GM19099 (cell line): Measurements from ENCODE around the gene ZNF518B.

Experiments used
- POLR2A ChIP-seq: IDR thresholded peaks from 3 replicates; pipeline ENCODE4 v1.6.1; 2011; ENCODE audit warnings: low read depth; ENCODE audit not compliant: insufficient read length; ENCODE audit errors: extremely low read depth

Gene ZNF518B

DNA sequence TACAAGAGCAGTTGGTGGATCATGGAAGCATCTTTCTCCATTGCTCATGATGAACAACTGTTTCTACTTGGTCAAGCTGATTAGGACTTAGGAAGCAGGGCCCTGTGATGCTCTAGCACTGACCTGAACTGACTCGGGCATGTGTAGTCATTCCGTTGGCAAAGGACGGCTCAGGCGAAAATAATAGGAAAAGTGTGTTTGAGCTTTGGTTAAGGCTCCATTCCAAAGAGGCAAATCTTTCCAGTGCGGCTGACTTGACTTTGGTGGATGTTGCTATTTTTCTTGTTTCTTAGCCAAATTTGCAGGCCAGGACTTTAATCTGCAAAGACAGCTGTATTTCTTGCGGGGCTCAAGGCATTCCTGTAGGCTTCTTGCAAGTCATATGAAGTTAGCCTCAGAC is 39.5 kb downstream of the ZNF518B start:
- no peak for TF ChIP-seq POLR2A

DNA sequence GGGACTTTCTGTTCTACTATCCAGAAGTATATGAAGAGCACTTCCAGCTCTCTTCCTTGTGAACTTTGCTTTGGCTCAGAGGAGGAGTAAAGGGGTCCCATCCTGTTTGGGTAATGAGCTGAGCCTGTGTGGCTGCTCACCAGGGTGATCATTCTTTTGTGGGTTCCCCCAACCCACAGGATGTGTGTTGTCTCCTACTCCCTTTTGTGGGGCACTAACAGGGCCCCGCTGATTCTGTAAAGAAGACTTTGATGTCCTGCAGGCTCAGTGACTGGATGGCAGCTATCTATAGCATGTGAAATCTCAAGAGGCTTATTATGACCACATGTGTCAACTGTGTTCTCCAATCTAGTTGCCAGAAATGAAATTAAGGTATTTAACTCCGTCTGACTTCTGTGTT is 40.8 kb downstream of the ZNF518B start:
- no peak for TF ChIP-seq POLR2A

DNA sequence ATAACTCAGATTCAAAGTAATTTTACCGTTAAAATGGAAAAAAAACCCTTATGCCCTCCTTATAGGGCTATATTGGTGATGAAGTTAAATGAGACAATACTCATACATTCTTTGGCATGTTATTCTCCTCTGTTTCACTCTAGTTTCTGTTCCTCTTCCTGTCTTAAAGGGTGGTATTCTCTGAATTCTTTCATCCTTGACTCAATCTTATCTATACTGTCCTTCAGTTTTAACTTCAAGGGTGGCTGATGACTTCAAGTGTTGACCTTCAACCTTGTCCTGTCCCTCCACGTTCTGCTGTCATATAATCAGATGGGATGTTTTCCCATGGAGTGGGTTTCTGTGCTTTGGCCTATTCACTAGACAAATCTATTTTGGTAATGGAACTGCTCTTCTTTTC is 44.0 kb downstream of the ZNF518B start:
- TF ChIP-seq POLR2A: no peak

DNA sequence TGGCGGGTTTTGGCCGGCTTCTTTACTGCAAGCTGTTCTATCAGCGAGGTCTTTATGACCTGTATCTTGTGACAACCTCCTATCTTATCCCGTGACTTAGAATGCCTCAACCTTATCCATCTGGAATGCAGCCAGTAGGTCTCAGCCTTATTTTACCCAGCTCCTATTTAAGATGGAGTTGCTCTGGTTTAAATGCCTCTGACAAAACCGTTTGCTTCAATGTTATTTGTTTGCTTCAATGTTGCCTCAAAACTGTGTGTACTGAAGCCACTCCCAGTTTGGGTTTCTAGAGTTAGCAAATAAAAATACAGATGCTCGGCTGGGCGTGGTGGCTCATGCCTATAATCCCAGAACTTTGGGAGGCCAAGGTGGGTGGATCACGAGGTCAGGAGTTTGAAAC is 51.6 kb downstream of the ZNF518B start:
- TF ChIP-seq POLR2A: no peak

DNA sequence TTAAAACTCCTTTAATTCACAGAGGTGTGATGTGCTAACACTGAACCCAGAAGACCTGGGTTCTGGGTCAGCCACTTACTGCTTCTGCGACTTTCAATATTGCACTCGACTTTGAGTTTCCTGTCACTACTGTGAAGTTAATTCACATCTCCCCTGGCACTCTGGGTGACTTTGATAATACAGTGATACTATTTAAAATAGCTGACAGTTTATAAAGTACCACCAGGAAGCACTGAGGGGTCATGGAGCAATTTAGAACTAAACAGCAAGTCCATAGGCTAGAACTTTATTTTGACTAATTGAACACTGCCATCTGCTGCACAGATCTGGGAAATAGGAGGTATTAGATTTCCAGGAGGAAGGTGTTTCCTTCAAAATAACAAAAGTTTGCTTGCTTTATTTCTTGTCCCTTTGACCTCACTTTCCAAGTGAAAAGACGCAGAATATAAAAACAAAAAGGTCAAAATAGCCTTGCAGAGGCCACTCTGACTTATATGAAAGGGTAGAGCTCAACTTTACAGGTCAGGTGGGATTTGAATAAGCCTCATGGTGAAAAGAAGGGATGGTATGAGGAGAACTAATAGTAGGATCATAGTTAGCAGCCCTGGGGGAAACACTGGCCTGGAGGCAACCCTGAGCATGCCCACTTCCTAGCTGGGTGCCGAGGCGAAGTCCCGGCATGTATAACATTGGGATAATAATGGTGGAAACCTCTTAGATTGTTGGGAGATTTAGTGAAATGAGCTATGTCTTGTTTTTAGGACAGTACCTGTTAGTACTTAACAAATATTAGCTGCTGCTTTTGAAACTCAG is 53.4 kb downstream of the ZNF518B start:
- no peak for TF ChIP-seq POLR2A

DNA sequence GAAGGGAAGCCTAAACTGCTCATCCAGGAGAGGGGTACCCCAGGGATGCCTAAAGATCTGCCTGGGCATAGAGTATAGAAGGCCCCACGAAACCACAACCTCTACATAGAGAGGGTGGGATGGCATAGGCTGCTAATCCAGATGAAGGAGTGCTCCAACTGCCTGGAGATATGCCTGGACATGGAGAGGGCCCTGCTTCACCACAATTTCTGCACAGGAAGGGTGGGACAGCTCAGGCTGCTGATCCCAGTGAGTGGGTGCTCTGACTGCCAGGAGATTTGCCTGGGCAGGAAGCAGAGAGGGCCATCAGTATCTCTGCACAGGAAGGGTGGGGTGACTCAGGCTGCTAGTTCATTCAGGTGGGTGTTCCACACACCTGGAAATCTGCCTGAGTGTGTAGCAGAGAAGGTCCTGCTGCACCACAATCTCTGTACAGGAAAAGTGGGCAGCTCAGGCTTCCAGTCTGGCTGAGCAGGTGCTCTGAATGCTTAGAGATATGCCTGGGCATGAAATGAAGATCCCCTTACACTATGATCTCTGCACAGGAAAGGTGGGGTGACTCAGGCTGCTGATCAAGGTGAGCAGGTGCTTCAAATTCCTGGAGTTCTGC is 61.1 kb downstream of the ZNF518B start:
- TF ChIP-seq POLR2A: no peak
